Measurements from ENCODE around the gene LIPG.

The LIPG gene

DNA sequence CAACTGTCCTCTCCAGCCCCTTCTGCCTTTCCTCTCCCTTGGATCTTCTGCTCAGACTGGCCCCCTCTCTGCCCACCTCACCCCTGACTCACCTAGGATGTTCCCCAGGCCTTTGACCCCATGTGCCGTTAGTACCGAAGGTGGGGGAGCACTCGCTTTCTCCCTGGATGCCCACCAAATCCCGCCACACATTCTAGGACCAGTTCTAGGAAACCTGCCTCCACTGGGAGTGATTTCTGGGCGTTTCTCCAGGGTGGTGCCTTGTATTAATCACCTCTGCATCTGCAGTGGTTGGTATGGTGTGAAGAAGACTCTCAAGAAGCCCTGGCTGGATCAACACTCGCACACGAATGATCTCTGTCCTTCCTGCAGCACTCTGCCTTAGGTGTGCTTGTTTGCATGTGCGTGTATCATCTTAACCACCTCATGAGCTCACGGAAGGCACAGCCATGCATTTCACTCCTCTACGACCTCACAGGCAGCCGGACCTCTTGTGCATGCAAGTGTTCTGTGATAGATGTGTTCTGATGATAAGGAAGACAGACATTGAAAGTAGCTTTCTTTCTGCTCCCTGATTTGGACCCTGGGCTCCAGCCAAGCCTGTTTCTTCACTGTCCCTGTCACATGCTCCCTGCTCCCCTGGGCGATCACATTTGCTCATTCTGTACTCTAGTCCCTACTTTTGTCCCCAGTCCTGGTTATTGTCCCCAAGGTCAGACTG, 69.4 kb downstream of the LIPG start:
- no peak for DNase-seq

DNA sequence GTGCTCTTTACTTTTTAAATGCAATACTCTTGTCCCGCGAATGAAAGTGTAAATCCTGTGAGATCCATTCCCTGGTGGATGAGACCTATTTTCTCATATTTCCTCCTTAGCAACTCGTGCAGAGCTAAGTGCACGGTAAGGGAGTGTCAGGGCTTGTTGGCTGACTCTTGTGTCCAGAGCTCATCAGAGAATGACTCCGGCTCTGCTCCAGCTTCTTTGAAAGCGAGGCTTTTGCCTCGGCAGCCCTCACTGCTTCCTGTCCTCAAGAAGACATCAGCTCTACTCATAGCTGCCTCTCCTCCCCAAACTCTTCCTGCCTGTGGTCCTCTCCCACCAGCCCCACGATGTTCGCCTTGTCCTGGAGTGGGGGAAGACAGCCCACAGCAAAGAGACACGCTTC, 70.7 kb downstream of the LIPG start:
- DNase-seq = no peak

DNA sequence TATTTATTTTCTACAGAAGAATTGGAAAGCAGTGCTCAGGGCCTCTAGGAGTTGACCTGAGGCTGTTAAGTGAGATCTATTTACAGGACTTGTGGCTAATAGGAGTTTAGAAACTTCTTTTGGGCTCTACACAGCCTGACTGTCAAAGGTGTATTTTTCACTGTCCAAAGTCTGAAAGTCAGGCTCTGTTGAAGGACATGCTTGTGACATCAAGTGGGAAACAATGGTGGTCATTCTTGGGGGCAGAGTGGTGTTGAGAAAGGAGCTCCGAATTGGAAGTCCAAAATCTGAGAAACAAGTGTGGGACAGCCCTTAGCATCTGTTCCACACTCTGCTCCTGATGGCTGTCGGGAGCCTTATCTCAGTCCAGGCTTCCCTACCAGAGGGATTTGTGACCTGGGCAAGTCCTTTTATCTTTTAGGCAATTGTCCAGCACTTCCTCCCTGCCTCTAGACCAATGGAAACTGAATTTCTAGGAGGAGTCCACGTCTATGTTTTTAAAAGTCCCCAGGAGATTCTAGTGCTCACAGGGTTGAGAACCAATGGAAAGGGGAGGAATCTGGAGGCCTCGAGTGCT, 76.4 kb downstream of the LIPG start:
- no peak for DNase-seq

DNA sequence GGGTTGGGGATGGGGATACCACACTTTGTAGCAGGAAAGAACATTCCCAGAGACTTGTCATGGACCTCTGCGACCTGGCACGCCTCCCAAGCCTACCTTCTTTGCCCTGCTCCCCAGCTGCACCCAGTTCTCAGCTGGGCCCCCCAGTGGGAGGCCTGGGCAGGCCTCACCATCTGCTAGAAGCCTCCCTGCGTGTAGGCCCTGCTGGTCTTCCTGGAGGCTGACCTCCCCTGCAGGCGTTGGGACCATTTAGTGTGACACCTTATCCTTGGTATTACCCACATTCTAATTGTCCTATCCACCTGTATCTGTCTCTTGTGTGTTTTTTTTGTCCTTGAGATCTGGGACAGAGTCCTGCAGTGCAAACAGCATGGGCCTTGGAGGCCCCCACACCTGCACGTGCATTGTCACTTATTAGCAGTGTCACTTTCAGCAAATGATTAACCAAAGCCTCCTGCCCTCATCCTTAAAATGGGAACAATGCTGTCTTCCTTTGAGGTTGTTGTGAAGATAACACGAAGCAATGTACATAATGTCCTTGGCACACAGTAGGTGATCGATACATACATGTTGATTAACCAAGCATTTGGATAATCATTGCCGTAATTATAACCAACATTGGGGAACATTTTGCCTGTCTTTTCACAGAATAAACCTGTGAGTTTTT, 77.2 kb downstream of the LIPG start:
- no peak for DNase-seq

- no peak for DNase-seq
These were observed 78.0 kb downstream of the LIPG start for GRCh38 chr18:49639643-49640391.

GRCh38 chr18:49640741-49641140, 78.9 kb downstream of the LIPG start:
- DNase-seq = no peak

- DNase-seq = no peak
These were observed 83.3 kb downstream of the LIPG start for GRCh38 chr18:49645196-49645595.

DNA sequence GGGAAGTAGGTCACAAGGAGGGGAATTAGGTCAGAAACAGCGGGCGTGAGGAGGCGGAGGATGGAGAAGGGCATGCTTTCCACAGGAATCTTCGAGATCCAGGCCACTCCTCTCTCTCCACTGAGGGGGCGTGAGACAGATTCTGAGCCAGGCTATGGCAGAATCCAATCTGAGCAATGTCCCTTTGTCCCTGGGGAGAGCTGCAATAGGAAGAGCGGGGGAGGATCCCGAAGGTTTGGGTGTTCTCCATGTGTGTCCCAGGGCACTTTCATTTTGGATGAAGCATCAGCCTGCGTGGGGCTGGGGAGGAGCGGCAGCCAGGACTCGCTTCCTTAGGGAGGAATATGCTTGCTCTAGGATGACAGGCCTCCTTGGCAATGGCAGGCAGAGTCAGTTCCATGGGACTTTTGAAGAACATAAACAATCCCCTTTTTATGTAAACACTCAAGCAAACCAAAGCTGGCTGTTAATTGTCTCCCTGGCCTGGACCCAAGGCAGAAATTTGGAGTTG, 84.0 kb downstream of the LIPG start:
- no peak for DNase-seq

- DNase-seq = no peak
These were observed 85.0 kb downstream of the LIPG start for GRCh38 chr18:49646873-49647272.

- DNase-seq = no peak
These were observed 85.8 kb downstream of the LIPG start for GRCh38 chr18:49647496-49648168.

GRCh38 chr18:49648326-49648725, 86.5 kb downstream of the LIPG start:
- DNase-seq = no peak

Data from amygdala (tissue), 56 donors.